Measurements from ENCODE around the gene CCDC171. TPM values are rescaled to one million over a fixed set of nuclear protein-coding genes. Genes with fewer than 3 reads are reported as not detected.

Gene CCDC171
- total RNA-seq = 0.65 and 0.77 TPM in 2 replicates

DNA sequence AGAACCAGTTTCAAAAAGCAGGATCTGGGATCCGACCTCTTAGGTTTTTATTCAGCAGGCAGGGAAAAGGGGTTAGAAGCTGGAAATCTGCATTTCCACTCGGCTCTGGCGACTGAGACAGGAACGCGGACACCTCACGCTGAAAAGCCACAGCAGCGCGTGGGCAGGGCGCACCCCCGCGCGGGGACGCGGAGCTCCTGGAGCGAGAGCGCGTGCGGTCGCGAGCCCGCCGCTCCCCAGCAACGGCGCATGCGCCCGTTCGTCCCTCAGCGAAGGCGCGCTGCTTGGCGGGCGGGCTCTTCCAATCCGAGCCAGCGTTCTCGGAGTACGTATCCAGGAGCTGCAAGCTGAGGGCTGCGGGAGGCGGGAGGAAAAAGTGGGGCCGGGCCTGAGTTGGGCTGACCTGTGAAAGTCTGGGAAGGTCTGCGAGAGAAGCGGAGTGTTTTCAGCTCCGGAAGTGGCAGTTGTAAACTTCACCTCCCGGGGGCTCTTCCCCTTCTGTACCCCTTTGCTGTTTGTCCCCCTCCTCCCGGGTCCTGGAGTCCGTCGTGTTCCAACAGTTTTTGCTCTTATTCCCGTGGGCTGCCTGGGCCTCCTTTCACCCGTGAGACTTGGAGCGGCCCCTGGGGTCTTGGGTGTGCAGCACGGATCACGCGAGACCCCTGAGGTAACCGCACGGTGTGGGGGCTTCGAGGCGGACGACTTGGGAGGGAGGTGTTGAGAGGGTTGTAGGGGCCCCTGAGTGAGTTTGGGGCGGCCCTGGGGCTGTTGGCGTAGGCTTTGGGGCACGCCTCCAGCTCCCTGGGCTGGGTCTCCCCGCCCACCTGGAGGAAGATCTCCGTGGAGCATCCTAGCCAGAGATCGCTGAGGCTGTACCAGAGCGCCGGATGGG is at the start of gene CCDC171:
Gene CCDC171 (plus strand): TSS at position 408 of the 892 bp plus-strand sequence. CDS start 11,046 bp downstream, outside the sequence.

DNA sequence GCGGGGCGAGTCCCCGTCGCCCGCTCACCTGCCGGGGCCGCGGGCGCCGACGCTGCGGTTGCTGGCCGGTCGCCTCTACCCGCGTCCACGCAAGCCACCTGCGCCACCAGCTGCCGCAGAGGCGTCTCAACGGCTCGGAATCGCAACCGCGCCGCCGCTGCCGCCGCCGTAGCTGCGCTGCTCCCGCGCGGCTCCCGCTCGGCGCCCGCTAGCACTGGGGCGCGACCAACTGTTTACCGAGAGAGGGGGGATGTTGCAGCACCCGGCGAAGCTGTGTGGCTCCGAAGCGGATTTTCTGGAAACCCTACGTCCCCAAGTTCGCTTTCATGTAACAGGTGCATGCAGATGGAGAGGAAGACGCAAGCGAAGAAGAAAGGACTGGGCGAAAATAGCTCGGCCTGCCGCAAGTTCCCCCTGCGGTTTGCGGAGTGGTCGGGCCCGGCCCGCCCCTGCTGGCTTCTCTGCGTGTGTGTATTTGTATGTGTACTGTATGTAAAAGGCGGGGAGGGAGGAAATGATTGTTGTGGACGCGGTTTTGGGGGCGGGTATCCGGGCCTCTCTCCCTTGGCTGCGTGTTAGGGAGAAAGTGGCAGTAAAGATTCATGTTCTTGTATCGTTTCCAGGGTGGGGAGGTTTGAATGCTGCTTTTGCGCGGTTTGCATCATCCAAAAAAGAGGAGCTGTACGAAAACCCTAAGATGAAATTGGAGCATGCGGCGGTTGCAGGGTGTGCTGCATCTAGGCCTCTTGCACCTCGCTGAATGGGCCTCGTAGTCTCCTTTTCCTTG is 41.9 kb upstream of the CCDC171 start, which contains the start of gene PSIP1:
Gene PSIP1 (minus strand): TSS at position 182 of the 787 bp plus-strand sequence. CDS start 782 bp downstream, outside the sequence.

Other genes with a start within 250 kb of the CCDC171 start
- 3.0 and 7.3 TPM in 2 replicates for gene TTC39B, start 245.8 kb upstream of the CCDC171 start, total RNA-seq
- 30.2 and 34.2 TPM in 2 replicates for gene SNAPC3, start 130.2 kb upstream of the CCDC171 start, total RNA-seq
- gene PSIP1, start 42.1 kb upstream of the CCDC171 start, total RNA-seq = 33.8 and 41.0 TPM in 2 replicates